SK-N-SH treated with all-trans-retinoic acid at 6 μM for 48 hours (cell line): Measurements from ENCODE around the gene EHHADH.
"Not testable (repeated sequence)": the region's sequence is repeated elsewhere in the genome, so short reads cannot be mapped to it uniquely, and the experiment has no call there.

Experiments used
- ATAC-seq: fragments of 200-7000 bp; cut with Tn5 transposase; 3 replicates; pipeline ENCODE4 v1.9.1; 2020; ENCODE audit warnings: mild to moderate bottlenecking, moderate library complexity
- BACH2 ChIP-seq: fragments of 250-450 bp; sonication (Bioruptor Pico); IDR thresholded peaks from 2 replicates; pipeline ENCODE4 v1.9.0; 2021; ENCODE audit warnings: mild to moderate bottlenecking, borderline replicate concordance
- CSDC2 ChIP-seq: fragments of 250-450 bp; sonication (Bioruptor Pico); IDR thresholded peaks from 2 replicates; pipeline ENCODE4 v1.5.0; 2020; ENCODE audit warnings: mild to moderate bottlenecking, moderate library complexity
- GLIS3 ChIP-seq: fragments of 250-450 bp; sonication (Bioruptor Pico); IDR thresholded peaks from 2 replicates; pipeline ENCODE4 v1.5.0; 2020; ENCODE audit warnings: mild to moderate bottlenecking, moderate library complexity
- ISL1 ChIP-seq: fragments of 250-450 bp; sonication (Bioruptor Pico); IDR thresholded peaks from 2 replicates; pipeline ENCODE4 v2.1.2; 2022; ENCODE audit warnings: mild to moderate bottlenecking, moderate library complexity
- OSR1 ChIP-seq: fragments of 250-450 bp; sonication (Bioruptor Pico); IDR thresholded peaks from 2 replicates; pipeline ENCODE4 v1.8.0; 2022; ENCODE audit warnings: moderate library complexity, mild to moderate bottlenecking, inconsistent platforms
- RARB ChIP-seq: fragments of 250-450 bp; sonication (Bioruptor Pico); IDR thresholded peaks from 2 replicates; pipeline ENCODE4 v1.8.0; 2021; ENCODE audit warnings: mild to moderate bottlenecking, moderate library complexity
- SNAI2 ChIP-seq: fragments of 250-450 bp; sonication (Bioruptor Pico); IDR thresholded peaks from 2 replicates; pipeline ENCODE4 v1.5.0; 2020; ENCODE audit warnings: mild to moderate bottlenecking, moderate library complexity
- TCF4 ChIP-seq: fragments of 250-450 bp; sonication (Bioruptor Pico); IDR thresholded peaks from 2 replicates; pipeline ENCODE4 v1.8.0; 2021; ENCODE audit warnings: mild to moderate bottlenecking, moderate library complexity, borderline replicate concordance
- TOX ChIP-seq: fragments of 250-450 bp; sonication (Bioruptor Pico); IDR thresholded peaks from 2 replicates; pipeline ENCODE4 v1.8.0; 2021; ENCODE audit warnings: mild to moderate bottlenecking, moderate library complexity, borderline replicate concordance
- ZC3H10 ChIP-seq: fragments of 250-450 bp; sonication (Bioruptor Pico); IDR thresholded peaks from 2 replicates; pipeline ENCODE4 v1.5.1; 2021; ENCODE audit warnings: mild to moderate bottlenecking, moderate library complexity
- ZFP3 ChIP-seq: fragments of 250-450 bp; sonication (Bioruptor Pico); IDR thresholded peaks from 2 replicates; pipeline ENCODE4 v1.5.0; 2020; ENCODE audit warnings: mild to moderate bottlenecking, moderate library complexity
- ZNF565 ChIP-seq: fragments of 450-650 bp; formaldehyde crosslinking; conservative IDR thresholded peaks from 2 replicates; pipeline ENCODE4 v1.5.0; 2020; ENCODE audit warnings: low read depth, mild to moderate bottlenecking, moderate library complexity
- ZNF70 ChIP-seq: fragments of 450-650 bp; formaldehyde crosslinking; IDR thresholded peaks from 2 replicates; pipeline ENCODE4 v1.5.0; 2020; ENCODE audit warnings: mild to moderate bottlenecking, moderate library complexity
- TF ChIP-seq, protein P1 (sequence below): fragments of 250-450 bp; sonication (Bioruptor Pico); IDR thresholded peaks from 2 replicates; pipeline ENCODE4 v1.5.0; 2020; ENCODE audit warnings: mild to moderate bottlenecking, moderate library complexity
- TF ChIP-seq, protein P2 (sequence below): fragments of 250-450 bp; sonication (Bioruptor Pico); IDR thresholded peaks from 2 replicates; pipeline ENCODE4 v1.5.1; 2021; ENCODE audit warnings: mild to moderate bottlenecking, moderate library complexity
- TF ChIP-seq, protein P3 (sequence below): fragments of 250-450 bp; sonication (Bioruptor Pico); IDR thresholded peaks from 2 replicates; pipeline ENCODE4 v1.8.0; 2021; ENCODE audit warnings: low read depth, mild to moderate bottlenecking, moderate library complexity, borderline replicate concordance
- TF ChIP-seq, protein P4 (sequence below): fragments of 250-450 bp; sonication (Bioruptor Pico); IDR thresholded peaks from 2 replicates; pipeline ENCODE4 v1.8.0; 2020; ENCODE audit warnings: mild to moderate bottlenecking, moderate library complexity, borderline replicate concordance

Gene EHHADH

DNA sequence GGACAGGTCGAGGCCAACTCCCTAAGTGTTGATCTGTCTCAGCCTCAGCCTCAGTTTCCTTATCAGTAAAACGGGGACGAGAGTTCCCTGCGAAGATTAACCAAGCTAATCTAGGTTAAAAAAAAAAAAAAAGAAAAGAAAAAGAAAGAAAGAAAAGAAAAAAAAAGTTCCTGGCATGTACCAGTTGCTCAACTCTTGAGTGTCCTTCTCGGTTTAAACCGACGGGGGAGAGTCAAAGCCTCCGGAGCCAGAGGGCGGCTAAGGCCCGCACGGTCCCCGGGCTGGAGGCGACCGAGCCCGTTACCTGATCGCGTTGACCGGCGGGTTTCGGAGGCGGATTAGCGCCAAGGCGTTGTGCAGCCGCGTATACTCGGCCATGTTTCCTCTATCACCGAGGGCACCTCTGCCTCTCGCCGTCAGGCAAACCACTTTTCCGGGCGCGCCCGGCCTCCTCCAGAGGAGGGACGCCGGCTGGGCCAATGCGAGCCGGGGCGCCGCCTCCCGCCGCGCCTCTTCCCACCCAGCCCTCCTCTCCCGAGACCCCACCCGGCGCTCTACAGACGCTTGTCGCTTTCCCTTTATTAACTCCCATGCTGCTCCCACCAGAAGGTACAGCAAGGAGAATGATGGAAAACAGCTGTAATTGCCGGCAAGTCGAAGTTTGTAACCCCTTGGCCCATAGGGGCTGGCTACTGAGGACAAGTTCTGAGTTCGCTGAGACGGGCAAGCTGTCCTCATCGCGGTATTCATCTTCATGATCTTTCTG is at the start of gene EHHADH:
Gene EHHADH (minus strand): TSS at position 405 of the 766 bp plus-strand sequence. CDS start 27 bp downstream, at position 378.
- TF ChIP-seq, protein P1, sequence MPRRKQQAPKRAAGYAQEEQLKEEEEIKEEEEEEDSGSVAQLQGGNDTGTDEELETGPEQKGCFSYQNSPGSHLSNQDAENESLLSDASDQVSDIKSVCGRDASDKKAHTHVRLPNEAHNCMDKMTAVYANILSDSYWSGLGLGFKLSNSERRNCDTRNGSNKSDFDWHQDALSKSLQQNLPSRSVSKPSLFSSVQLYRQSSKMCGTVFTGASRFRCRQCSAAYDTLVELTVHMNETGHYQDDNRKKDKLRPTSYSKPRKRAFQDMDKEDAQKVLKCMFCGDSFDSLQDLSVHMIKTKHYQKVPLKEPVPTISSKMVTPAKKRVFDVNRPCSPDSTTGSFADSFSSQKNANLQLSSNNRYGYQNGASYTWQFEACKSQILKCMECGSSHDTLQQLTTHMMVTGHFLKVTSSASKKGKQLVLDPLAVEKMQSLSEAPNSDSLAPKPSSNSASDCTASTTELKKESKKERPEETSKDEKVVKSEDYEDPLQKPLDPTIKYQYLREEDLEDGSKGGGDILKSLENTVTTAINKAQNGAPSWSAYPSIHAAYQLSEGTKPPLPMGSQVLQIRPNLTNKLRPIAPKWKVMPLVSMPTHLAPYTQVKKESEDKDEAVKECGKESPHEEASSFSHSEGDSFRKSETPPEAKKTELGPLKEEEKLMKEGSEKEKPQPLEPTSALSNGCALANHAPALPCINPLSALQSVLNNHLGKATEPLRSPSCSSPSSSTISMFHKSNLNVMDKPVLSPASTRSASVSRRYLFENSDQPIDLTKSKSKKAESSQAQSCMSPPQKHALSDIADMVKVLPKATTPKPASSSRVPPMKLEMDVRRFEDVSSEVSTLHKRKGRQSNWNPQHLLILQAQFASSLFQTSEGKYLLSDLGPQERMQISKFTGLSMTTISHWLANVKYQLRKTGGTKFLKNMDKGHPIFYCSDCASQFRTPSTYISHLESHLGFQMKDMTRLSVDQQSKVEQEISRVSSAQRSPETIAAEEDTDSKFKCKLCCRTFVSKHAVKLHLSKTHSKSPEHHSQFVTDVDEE (CRISPR knock-in tag), result 0 out of 2 replicates have a peak, but pooled peaks have one; percentile 12
- TF ChIP-seq OSR1 (CRISPR knock-in tag), result no peak
- TF ChIP-seq TOX (CRISPR knock-in tag), result no peak
- TF ChIP-seq, protein P2, sequence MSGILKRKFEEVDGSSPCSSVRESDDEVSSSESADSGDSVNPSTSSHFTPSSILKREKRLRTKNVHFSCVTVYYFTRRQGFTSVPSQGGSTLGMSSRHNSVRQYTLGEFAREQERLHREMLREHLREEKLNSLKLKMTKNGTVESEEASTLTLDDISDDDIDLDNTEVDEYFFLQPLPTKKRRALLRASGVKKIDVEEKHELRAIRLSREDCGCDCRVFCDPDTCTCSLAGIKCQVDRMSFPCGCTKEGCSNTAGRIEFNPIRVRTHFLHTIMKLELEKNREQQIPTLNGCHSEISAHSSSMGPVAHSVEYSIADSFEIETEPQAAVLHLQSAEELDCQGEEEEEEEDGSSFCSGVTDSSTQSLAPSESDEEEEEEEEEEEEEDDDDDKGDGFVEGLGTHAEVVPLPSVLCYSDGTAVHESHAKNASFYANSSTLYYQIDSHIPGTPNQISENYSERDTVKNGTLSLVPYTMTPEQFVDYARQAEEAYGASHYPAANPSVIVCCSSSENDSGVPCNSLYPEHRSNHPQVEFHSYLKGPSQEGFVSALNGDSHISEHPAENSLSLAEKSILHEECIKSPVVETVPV (CRISPR knock-in tag), result no peak
- no peak for TF ChIP-seq BACH2
- TF ChIP-seq SNAI2, result no peak
- ATAC-seq, result peak; percentile 100

DNA sequence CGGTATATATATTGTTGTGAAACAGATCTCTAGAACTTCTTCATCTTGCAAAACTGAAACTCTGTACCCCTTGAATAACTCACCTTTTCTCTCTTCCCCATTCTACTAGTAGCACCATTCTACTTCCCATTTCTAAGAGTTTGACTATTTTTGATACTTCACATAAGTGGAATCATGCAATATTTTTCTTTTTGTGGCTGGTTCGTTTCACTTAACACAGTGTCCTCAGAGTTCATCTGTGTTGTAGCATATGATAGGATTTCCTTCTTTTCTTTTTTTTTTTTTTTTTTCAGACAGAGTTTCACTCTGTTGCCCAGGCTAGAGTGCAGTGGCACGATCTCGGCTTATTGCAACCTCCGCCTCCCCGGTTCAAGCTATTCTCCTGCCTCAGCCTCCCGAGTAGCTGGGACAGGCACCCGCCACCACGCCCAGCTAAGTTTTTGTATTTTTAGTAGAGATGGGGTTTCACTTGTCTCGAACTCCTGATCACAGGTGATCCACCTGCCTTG is 46.1 kb upstream of the EHHADH start:
- not testable (repeated sequence) for ATAC-seq

DNA sequence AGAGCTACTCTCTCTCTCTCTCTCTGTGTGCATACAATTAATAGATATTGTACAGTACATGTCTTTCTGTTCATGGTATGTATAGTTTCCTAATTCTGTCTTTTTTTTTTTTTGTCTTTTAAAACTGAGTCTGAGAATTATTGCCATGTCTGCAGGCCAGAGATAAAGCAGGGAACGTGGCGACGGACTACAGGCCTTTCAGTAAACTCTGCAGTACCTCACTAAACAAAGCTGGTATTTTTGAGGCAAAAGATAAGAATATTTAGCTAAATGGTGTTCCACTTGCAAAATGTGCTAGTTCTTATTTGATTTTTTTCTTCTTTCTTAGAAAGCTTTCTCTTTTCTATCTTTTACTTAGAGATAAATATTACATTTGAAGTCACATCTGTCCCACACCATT is 44.0 kb upstream of the EHHADH start:
- ATAC-seq, result no peak
- TF ChIP-seq GLIS3 (no peak), ZFP3 (CRISPR knock-in tag) (no peak), ZC3H10 (CRISPR knock-in tag) (no peak), ZNF70 (no peak), TCF4 (no peak)
- TF ChIP-seq, protein P3, sequence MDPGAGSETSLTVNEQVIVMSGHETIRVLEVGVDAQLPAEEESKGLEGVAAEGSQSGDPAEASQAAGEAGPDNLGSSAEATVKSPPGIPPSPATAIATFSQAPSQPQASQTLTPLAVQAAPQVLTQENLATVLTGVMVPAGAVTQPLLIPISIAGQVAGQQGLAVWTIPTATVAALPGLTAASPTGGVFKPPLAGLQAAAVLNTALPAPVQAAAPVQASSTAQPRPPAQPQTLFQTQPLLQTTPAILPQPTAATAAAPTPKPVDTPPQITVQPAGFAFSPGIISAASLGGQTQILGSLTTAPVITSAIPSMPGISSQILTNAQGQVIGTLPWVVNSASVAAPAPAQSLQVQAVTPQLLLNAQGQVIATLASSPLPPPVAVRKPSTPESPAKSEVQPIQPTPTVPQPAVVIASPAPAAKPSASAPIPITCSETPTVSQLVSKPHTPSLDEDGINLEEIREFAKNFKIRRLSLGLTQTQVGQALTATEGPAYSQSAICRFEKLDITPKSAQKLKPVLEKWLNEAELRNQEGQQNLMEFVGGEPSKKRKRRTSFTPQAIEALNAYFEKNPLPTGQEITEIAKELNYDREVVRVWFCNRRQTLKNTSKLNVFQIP (CRISPR knock-in tag), result no peak

DNA sequence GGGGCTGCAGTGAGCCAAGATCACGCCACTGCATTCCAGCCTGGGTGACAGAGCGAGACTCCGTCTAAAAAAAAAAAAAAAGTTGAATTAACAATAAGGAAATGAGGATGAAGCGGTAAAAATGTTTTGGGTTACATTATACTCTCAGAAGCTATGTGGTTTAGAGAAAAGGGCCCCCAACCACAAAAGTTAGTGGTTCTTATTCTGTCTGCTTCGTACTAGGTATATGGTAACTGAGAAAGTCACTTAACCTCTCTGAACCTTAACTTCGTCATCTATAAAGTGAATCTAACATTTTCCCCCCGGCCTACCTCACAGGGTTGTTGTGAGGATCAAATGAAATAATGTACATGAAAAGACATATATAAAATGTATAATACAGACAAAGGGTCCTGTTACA is 38.4 kb upstream of the EHHADH start:
- ATAC-seq, result no peak
- TF ChIP-seq ISL1, result no peak
- TF ChIP-seq, protein P1 (CRISPR knock-in tag), result no peak
- TF ChIP-seq ZNF565 (CRISPR knock-in tag), result no peak
- TF ChIP-seq, protein P4, sequence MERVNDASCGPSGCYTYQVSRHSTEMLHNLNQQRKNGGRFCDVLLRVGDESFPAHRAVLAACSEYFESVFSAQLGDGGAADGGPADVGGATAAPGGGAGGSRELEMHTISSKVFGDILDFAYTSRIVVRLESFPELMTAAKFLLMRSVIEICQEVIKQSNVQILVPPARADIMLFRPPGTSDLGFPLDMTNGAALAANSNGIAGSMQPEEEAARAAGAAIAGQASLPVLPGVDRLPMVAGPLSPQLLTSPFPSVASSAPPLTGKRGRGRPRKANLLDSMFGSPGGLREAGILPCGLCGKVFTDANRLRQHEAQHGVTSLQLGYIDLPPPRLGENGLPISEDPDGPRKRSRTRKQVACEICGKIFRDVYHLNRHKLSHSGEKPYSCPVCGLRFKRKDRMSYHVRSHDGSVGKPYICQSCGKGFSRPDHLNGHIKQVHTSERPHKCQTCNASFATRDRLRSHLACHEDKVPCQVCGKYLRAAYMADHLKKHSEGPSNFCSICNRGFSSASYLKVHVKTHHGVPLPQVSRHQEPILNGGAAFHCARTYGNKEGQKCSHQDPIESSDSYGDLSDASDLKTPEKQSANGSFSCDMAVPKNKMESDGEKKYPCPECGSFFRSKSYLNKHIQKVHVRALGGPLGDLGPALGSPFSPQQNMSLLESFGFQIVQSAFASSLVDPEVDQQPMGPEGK (CRISPR knock-in tag), result no peak
- no peak for TF ChIP-seq TOX (CRISPR knock-in tag)
- no peak for TF ChIP-seq CSDC2 (CRISPR knock-in tag)
- TF ChIP-seq RARB (CRISPR knock-in tag), result no peak
- TF ChIP-seq, all 23 proteins: peak for 0
